ENCODE measurements around the gene ZNF385C.
A peak's percentile ranks its signal among the peaks of the same experiment; 100 is the strongest.

Gene ZNF385C

DNA sequence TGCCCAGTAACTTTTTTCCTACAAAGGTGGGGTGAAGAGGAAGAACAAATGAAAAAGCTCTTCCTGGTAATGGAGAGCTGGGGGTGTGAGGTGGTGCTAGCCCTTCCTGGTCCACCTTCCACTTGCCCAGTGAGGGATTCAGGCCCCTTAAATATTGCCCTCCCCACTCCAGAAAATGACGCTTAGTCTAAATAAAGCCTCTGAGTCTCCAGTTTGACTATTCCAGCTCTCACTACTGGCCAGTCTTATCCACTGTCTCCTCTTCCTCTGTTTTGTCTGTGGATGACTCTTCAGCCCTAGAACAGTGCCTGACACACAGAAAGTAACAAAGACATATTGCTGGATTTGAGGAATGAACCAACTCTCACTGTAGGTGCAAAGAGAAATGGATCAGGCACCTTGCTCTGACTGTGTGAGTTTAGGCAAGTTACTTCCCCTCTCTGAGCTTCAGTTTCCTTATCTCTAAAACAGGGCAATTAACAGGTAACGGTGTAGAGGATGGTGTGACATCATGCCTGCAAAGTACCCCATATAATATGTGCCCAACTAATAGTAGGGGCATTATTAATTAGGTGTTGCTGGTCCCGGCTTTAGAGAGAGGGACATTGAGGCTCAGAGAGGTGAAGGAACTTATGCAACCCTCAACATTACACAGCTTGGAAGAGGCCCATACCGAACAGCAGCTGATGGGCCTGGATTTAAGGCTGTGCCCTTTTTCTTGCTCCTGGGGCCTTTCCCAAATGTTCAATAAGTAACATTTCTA, 21.3 kb downstream of the ZNF385C start:
- Mint-ChIP-seq H3K27me3 (peaks cover 11% of the 10 kb centered on the region), H3K36me3 (no peaks in the 10 kb centered on the region), H3K4me3 (no peak overlapping the region), H3K9me3 (no peaks in the 10 kb centered on the region), H3K27ac (no peak overlapping the region), H3K4me1 (peaks cover 2% of the 10 kb centered on the region)

- Mint-ChIP-seq H3K4me1 (peaks cover 6% of the 10 kb centered on the region), H3K27me3 (peaks cover 15% of the 10 kb centered on the region), H3K27ac (no peak overlapping the region), H3K4me3 (no peak overlapping the region), H3K9me3 (no peaks in the 10 kb centered on the region), H3K36me3 (no peaks in the 10 kb centered on the region)
Measured at GRCh38 chr17:42075789-42076188, 22.5 kb downstream of the ZNF385C start.

DNA sequence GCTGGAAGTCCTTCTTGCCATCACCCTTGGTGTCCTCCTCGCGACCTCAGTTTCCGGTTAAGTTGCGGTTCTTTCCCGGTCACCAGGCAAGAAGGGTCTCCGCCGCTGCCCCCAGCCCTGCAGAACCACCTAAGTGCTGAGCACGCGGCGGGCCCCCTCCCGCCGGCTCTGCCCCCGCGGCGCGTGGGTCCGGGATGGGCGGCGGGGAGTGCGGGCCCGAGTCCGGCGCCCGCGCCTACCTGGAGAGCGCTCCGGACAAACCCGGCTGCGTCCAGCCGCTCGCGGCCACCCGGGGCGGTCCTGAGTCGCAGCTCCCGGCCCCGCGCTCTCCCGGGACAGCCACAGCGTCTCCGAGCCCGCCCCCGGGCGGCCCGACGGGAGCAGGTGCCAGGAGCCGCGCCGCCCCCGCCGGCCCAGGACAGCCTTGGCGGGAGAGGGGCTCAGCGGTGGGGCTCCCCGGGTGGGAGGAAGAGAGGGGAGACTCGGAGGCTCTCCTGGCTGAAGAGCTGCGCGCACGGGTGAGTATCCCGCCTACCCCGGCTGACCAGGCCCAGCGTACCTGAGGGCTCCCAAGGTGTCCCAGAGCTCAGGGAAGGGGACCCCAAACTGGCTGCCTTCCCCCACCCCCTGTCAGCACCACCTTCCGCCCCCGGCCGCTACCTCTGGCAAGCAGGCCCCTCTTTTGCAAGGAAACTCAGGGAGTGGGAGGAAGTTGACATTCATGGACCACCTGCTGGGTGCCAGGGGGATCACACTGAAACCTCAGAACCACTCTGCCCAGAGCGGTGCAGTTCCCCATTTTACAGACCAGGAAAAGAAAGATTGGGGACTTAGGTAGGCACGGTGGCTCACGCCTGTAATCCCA, 25.7 kb downstream of the ZNF385C start:
- H3K36me3 Mint-ChIP-seq: no peaks in the 10 kb centered on the region
- peaks cover 6% of the 10 kb centered on the region for H3K4me1 Mint-ChIP-seq
- peak overlapping the region; percentile 55 for H3K4me3 Mint-ChIP-seq
- H3K27ac Mint-ChIP-seq: no peak overlapping the region
- no peaks in the 10 kb centered on the region for H3K9me3 Mint-ChIP-seq
- peaks cover 15% of the 10 kb centered on the region for H3K27me3 Mint-ChIP-seq

- H3K4me1 Mint-ChIP-seq: peaks cover 6% of the 10 kb centered on the region
- H3K27ac Mint-ChIP-seq: no peak overlapping the region
- no peaks in the 10 kb centered on the region for H3K9me3 Mint-ChIP-seq
- no peaks in the 10 kb centered on the region for H3K36me3 Mint-ChIP-seq
- peak overlapping the region; percentile 55 for H3K4me3 Mint-ChIP-seq
- peaks cover 15% of the 10 kb centered on the region for H3K27me3 Mint-ChIP-seq
Measured at GRCh38 chr17:42071810-42072209, 26.5 kb downstream of the ZNF385C start.

DNA sequence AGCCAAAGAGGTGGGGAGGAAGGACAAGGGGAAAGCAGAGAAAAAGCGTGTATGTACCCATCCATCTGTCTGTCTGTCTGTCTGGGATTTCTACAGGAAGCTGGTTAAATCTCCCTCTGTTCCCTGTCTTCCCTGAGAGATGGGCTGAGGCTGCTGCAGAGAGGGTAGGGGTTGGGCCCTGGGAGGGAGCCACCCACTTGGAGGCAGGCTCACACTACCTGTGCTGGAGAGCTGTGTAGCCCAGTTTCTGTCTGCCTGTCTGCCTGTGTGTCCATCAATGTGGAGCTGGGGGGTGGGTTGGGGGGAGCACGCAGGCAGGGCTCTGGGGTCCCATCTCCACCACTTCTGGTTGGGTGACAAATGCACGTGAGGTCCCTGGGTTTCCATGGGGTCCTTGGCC, 29.3 kb downstream of the ZNF385C start:
- Mint-ChIP-seq H3K9me3 (no peaks in the 10 kb centered on the region), H3K36me3 (no peaks in the 10 kb centered on the region), H3K4me3 (no peak overlapping the region), H3K4me1 (peaks cover 16% of the 10 kb centered on the region), H3K27ac (no peak overlapping the region), H3K27me3 (peaks cover 8% of the 10 kb centered on the region)

DNA sequence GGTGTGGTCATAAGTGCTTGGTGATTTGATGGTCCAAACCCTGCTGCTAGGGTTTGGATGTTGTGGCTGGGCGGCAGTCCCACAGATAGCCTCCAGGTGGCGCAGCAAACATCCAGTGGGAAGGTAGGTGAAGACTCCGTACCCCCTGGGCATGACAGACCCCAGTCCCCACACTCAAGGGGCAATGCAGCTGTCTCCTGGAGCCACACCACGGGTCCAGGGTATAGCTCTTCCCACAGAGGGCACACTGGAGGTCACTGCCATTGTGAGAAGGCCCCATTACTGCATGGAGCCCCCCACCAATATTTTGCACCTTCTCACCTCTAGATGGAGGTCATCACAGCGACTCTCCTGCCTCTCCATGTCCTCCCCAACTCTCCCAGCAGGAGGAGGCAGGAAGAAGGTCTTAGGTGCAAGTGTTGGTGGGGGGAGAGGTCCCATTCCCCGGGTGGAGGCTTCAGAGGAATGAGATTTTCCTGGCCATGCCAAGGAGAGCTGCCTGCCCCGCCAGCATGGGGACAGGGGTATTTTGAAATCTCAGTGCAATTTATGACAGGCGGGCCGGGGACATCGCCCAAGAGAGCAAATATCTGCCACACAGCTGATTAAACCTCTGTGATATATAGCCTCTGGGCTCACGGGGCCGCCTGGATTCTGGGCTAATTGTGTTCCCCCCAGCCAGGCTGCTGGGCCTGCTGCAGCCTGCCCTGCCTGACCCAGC, 30.7 kb downstream of the ZNF385C start:
- Mint-ChIP-seq H3K4me3 (no peak overlapping the region), H3K27me3 (peaks cover 3% of the 10 kb centered on the region), H3K27ac (no peak overlapping the region), H3K4me1 (peaks cover 24% of the 10 kb centered on the region), H3K9me3 (no peaks in the 10 kb centered on the region), H3K36me3 (no peaks in the 10 kb centered on the region)

GRCh38 chr17:42065201-42065600, 33.1 kb downstream of the ZNF385C start:
- no peak overlapping the region for H3K4me3 Mint-ChIP-seq
- no peaks in the 10 kb centered on the region for H3K36me3 Mint-ChIP-seq
- H3K4me1 Mint-ChIP-seq: peaks cover 18% of the 10 kb centered on the region
- no peaks in the 10 kb centered on the region for H3K9me3 Mint-ChIP-seq
- no peaks in the 10 kb centered on the region for H3K27me3 Mint-ChIP-seq
- H3K27ac Mint-ChIP-seq: no peak overlapping the region

DNA sequence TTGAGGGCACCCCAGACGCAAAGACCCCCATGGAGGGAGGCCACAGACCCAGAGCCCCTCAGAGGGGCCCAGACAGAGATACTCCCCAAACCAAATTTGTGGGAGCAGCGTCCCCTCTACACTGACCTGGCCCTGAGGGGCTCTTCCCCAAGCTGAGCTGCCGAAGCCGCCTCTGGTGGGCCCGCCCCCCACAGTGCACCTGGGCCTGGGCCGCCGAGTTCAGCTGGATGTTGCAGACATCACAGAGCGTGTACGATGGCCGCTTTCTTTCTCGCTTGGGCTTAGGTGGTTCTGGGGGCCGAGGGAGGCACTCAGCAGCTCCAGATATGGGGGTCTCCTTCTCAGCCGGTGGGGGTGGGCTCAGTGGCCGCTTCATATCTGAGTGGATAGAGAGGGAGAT, 35.6 kb downstream of the ZNF385C start:
- Mint-ChIP-seq H3K4me3 (no peak overlapping the region), H3K27ac (no peak overlapping the region)

GRCh38 chr17:42061646-42062487, 36.4 kb downstream of the ZNF385C start:
- Mint-ChIP-seq H3K27me3 (no peaks in the 10 kb centered on the region), H3K9me3 (no peaks in the 10 kb centered on the region), H3K4me1 (peaks cover 18% of the 10 kb centered on the region), H3K4me3 (no peak overlapping the region), H3K27ac (no peak overlapping the region), H3K36me3 (no peaks in the 10 kb centered on the region)

More for the DNA sequence above, 35.6 kb downstream of the ZNF385C start:
- Mint-ChIP-seq H3K4me1 (peaks cover 18% of the 10 kb centered on the region), H3K27me3 (no peaks in the 10 kb centered on the region), H3K9me3 (no peaks in the 10 kb centered on the region), H3K36me3 (no peaks in the 10 kb centered on the region)

DNA sequence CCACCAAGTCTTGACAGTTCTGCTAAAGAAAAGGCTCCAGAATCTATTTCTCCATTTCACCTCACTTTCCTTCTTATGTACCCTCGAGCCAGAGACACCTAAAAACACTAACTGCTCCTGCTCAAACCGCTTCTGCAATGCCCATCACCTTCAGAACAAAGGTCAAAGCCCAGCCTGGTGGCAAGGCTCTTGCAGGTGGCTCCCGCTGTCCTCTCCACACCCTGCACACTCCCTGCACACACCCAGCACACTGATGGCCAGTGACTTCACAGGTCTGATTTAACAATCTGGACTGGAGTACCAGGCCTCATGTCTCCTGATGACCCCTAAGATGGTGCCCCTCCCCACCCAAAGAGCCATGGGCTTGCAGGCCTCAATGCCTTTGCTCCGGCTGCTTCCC, 38.0 kb downstream of the ZNF385C start:
- H3K4me3 Mint-ChIP-seq: no peak overlapping the region
- H3K36me3 Mint-ChIP-seq: no peaks in the 10 kb centered on the region
- peaks cover 18% of the 10 kb centered on the region for H3K4me1 Mint-ChIP-seq
- no peak overlapping the region for H3K27ac Mint-ChIP-seq
- no peaks in the 10 kb centered on the region for H3K9me3 Mint-ChIP-seq
- no peaks in the 10 kb centered on the region for H3K27me3 Mint-ChIP-seq

GRCh38 chr17:42059815-42060214, 38.5 kb downstream of the ZNF385C start:
- no peaks in the 10 kb centered on the region for H3K9me3 Mint-ChIP-seq
- H3K36me3 Mint-ChIP-seq: no peaks in the 10 kb centered on the region
- no peak overlapping the region for H3K4me3 Mint-ChIP-seq
- H3K27ac Mint-ChIP-seq: no peak overlapping the region
- peaks cover 13% of the 10 kb centered on the region for H3K4me1 Mint-ChIP-seq
- H3K27me3 Mint-ChIP-seq: no peaks in the 10 kb centered on the region

DNA sequence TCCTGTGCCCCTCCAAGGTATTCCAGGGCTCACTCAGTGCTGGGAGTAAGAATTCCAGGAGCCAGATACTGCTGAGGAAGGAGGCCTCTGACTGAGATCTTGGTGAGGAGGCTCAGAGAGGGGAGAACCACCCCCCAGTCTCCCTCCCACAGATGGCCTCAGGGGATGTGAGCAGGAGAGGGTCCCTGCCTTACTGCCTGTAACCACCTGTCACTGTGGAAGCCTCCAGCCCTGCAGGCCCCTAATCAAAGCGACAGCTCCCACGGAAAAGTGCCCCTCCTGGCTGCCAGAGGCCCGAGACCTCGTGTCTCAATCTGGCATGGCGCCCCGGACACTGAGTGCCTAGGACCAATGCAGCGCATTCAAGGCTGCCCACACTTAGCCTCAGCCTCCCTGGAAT, 40.2 kb downstream of the ZNF385C start:
- Mint-ChIP-seq H3K4me1 (no peaks in the 10 kb centered on the region), H3K4me3 (no peak overlapping the region)

GRCh38 chr17:42056635-42057034, 41.6 kb downstream of the ZNF385C start:
- Mint-ChIP-seq H3K27me3 (peaks cover 9% of the 10 kb centered on the region), H3K27ac (no peak overlapping the region), H3K36me3 (no peaks in the 10 kb centered on the region), H3K4me1 (no peaks in the 10 kb centered on the region), H3K4me3 (no peak overlapping the region), H3K9me3 (no peaks in the 10 kb centered on the region)

More for the DNA sequence above, 40.2 kb downstream of the ZNF385C start:
- no peak overlapping the region for H3K27ac Mint-ChIP-seq
- peaks cover 4% of the 10 kb centered on the region for H3K27me3 Mint-ChIP-seq
- H3K9me3 Mint-ChIP-seq: no peaks in the 10 kb centered on the region
- H3K36me3 Mint-ChIP-seq: no peaks in the 10 kb centered on the region

DNA sequence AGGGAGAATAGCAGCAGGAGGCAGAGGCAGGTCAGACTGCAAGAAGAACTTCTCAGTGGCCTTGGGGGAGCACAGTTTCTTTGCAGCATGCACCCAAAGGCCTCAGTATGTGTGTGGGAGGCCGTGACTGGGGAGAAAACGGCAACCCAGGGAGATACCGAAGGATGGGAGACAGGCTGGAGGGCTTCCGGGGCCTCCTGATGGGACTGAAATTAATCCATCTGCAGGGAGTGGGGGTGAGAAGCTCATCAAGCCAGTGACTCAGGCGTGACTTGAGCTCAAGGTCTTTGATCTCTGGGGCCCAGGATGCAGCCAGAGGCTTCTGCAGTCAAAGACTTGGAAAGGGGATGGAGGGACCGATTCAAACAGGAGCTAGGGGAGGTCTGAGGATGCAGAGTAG, 42.8 kb downstream of the ZNF385C start:
- Mint-ChIP-seq H3K4me3 (no peak overlapping the region), H3K27me3 (peaks cover 10% of the 10 kb centered on the region), H3K4me1 (peaks cover 6% of the 10 kb centered on the region), H3K9me3 (no peaks in the 10 kb centered on the region), H3K36me3 (no peaks in the 10 kb centered on the region), H3K27ac (no peak overlapping the region)

DNA sequence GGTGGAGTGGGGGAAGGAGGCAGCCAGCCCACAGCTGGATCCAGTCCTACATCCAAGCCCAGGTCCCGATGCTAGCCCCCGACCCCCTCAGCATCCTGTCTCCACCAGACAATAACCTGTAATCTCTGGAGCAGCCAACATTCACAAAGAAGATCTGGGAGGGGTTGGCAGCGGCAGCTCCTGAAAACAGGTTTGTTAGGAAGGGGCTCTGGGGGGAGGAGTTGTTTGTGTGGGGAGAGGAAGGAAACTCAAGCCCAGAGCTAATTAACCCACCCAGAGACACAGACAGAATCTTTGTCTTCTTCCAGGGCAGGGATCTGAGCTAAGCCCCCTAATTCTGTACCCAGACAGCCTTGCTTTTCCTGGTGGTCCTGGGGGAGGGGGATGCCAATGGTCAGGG, 43.2 kb downstream of the ZNF385C start:
- Mint-ChIP-seq H3K27ac (no peak overlapping the region), H3K4me1 (peaks cover 6% of the 10 kb centered on the region), H3K36me3 (no peaks in the 10 kb centered on the region), H3K27me3 (peaks cover 10% of the 10 kb centered on the region), H3K4me3 (no peak overlapping the region), H3K9me3 (no peaks in the 10 kb centered on the region)

Data from activated naive CD4-positive, alpha-beta T cell treated with anti-CD3 and anti-CD28 coated beads, Interleukin-2, amount 50 U/mL, for 24 hours (primary cell).